ENCODE data around the gene LCLAT1.

LCLAT1 gene

DNA sequence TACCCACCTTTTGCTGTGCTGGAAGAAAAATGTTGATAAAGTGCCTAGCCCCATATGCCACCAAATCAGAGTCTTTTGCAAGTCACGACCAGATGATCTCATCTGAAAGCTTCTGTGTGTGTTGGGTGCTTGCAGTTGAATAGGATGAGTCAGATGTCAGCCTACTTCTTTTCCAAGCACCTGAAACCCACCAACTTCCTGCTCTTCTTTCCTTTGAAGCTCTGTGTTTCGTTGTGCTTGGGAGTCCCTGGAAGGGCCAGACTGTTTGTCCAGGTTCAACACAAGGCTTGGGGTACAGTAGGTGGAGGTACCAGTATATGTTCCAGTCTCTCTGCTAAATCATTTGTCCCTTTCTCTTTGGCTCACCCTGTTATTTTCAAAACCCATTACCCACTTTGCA, 36.8 kb upstream of the LCLAT1 start:
- Histone ChIP-seq H3K27me3 (ENCODE audit: control insufficient read depth, low read length) (0 out of 2 replicates have a peak, but pooled peaks cover 3% of the 10 kb centered on the region), H3K4me2 (ENCODE audit: low read length) (no peak overlapping the region), H3K9me3 (ENCODE audit: control insufficient read depth, insufficient read depth, low read length) (no peaks in the 10 kb centered on the region), H3K4me1 (ENCODE audit: control insufficient read depth, low read length) (no peaks in the 10 kb centered on the region), H3F3A (ENCODE audit: control insufficient read depth, insufficient read depth) (no peaks in the 10 kb centered on the region), H3K36me3 (ENCODE audit: control insufficient read depth, low read length) (no peaks in the 10 kb centered on the region), H3K9me2 (replicated peaks; ENCODE audit: control insufficient read depth, low read length) (no peaks in the 10 kb centered on the region), H3K27ac (ENCODE audit: low read depth, low read length) (no peak overlapping the region), H3K79me2 (ENCODE audit: control insufficient read depth, low read length) (no peaks in the 10 kb centered on the region), H3K4me3 (ENCODE audit: low read length) (no peak overlapping the region), H4K20me1 (ENCODE audit: control insufficient read depth, insufficient read depth, low read depth, low read length) (no peaks in the 10 kb centered on the region)
- TF ChIP-seq EZH2phosphoT487 (IDR thresholded peaks at IDR 0.05; ENCODE audit: borderline replicate concordance, low read length) (no peak), CTCF (IDR thresholded peaks at IDR 0.05; ENCODE audit: low read depth, low read length, poor library complexity, severe bottlenecking) (no peak)

- H4K20me1 ChIP-seq (ENCODE audit: control insufficient read depth, insufficient read depth, low read depth, low read length), result no peaks in the 10 kb centered on the region
- H3K79me2 ChIP-seq (ENCODE audit: control insufficient read depth, low read length), result no peaks in the 10 kb centered on the region
- no peaks in the 10 kb centered on the region for H3K36me3 ChIP-seq (ENCODE audit: control insufficient read depth, low read length)
- TF ChIP-seq EZH2phosphoT487 (IDR thresholded peaks at IDR 0.05; ENCODE audit: borderline replicate concordance, low read length), result no peak
- no peak for TF ChIP-seq CTCF (IDR thresholded peaks at IDR 0.05; ENCODE audit: low read depth, low read length, poor library complexity, severe bottlenecking)
- no peak overlapping the region for H3K27ac ChIP-seq (ENCODE audit: low read depth, low read length)
- no peaks in the 10 kb centered on the region for H3K9me3 ChIP-seq (ENCODE audit: control insufficient read depth, insufficient read depth, low read length)
- no peaks in the 10 kb centered on the region for H3K4me1 ChIP-seq (ENCODE audit: control insufficient read depth, low read length)
- no peaks in the 10 kb centered on the region for H3K9me2 ChIP-seq (replicated peaks; ENCODE audit: control insufficient read depth, low read length)
- no peak overlapping the region for H3K4me3 ChIP-seq (ENCODE audit: low read length)
- no peaks in the 10 kb centered on the region for H3F3A ChIP-seq (ENCODE audit: control insufficient read depth, insufficient read depth)
- H3K4me2 ChIP-seq (ENCODE audit: low read length), result no peak overlapping the region
- H3K27me3 ChIP-seq (ENCODE audit: control insufficient read depth, low read length), result no peaks in the 10 kb centered on the region
Measured at GRCh38 chr2:30412047-30412683, 34.9 kb upstream of the LCLAT1 start.

GRCh38 chr2:30412684-30413570, 34.1 kb upstream of the LCLAT1 start:
- no peaks in the 10 kb centered on the region for H3K36me3 ChIP-seq (ENCODE audit: control insufficient read depth, low read length)
- no peak overlapping the region for H3K4me2 ChIP-seq (ENCODE audit: low read length)
- TF ChIP-seq CTCF (IDR thresholded peaks at IDR 0.05; ENCODE audit: low read depth, low read length, poor library complexity, severe bottlenecking) (no peak), EZH2phosphoT487 (IDR thresholded peaks at IDR 0.05; ENCODE audit: borderline replicate concordance, low read length) (no peak)
- H3K27ac ChIP-seq (ENCODE audit: low read depth, low read length), result no peak overlapping the region
- no peaks in the 10 kb centered on the region for H3K4me1 ChIP-seq (ENCODE audit: control insufficient read depth, low read length)
- H3K27me3 ChIP-seq (ENCODE audit: control insufficient read depth, low read length), result no peaks in the 10 kb centered on the region
- H4K20me1 ChIP-seq (ENCODE audit: control insufficient read depth, insufficient read depth, low read depth, low read length), result no peaks in the 10 kb centered on the region
- H3F3A ChIP-seq (ENCODE audit: control insufficient read depth, insufficient read depth), result no peaks in the 10 kb centered on the region
- no peaks in the 10 kb centered on the region for H3K9me2 ChIP-seq (replicated peaks; ENCODE audit: control insufficient read depth, low read length)
- H3K4me3 ChIP-seq (ENCODE audit: low read length), result no peak overlapping the region
- no peaks in the 10 kb centered on the region for H3K79me2 ChIP-seq (ENCODE audit: control insufficient read depth, low read length)
- H3K9me3 ChIP-seq (ENCODE audit: control insufficient read depth, insufficient read depth, low read length), result no peaks in the 10 kb centered on the region

Measured in DOHH2 (cell line).